SKM-1 (cell line): ENCODE results near the gene ALKBH4.
"Not testable (repeated sequence)": the region's sequence is repeated elsewhere in the genome, so short reads cannot be mapped to it uniquely, and the experiment has no call there.

Experiments
- DNase-seq: peaks from one replicate; lab custom pipeline; 2025; ENCODE audit not compliant: unreplicated experiment; lab: John Stamatoyannopoulos, UW

Gene ALKBH4

GRCh38 chr7:102455596-102455995, 9.1 kb downstream of the ALKBH4 start:
- no peak for DNase-seq

GRCh38 chr7:102454932-102455331, 9.7 kb downstream of the ALKBH4 start:
- DNase-seq = not testable (repeated sequence)

- DNase-seq = no peak
These were observed 10.2 kb downstream of the ALKBH4 start for GRCh38 chr7:102454468-102454867.

GRCh38 chr7:102453319-102453718, 11.3 kb downstream of the ALKBH4 start:
- no peak for DNase-seq

GRCh38 chr7:102452451-102452850, 12.2 kb downstream of the ALKBH4 start:
- no peak for DNase-seq

- DNase-seq = no peak
These were observed 13.2 kb downstream of the ALKBH4 start for GRCh38 chr7:102451371-102452054.

GRCh38 chr7:102450242-102450641, 14.4 kb downstream of the ALKBH4 start:
- no peak for DNase-seq

- no peak for DNase-seq
These were observed 15.5 kb downstream of the ALKBH4 start for GRCh38 chr7:102449136-102449535.

- no peak for DNase-seq
These were observed 17.4 kb downstream of the ALKBH4 start for GRCh38 chr7:102447311-102447710.

GRCh38 chr7:102446387-102447156, 18.1 kb downstream of the ALKBH4 start:
- no peak for DNase-seq

GRCh38 chr7:102445674-102446071, 19.0 kb downstream of the ALKBH4 start:
- no peak for DNase-seq

- DNase-seq = no peak
These were observed 19.5 kb downstream of the ALKBH4 start for GRCh38 chr7:102444961-102445673.

GRCh38 chr7:102439963-102440795, 24.5 kb downstream of the ALKBH4 start:
- DNase-seq = no peak

- DNase-seq = no peak
These were observed 28.5 kb downstream of the ALKBH4 start for GRCh38 chr7:102436118-102436517.

- DNase-seq = no peak
These were observed 30.6 kb downstream of the ALKBH4 start for GRCh38 chr7:102434039-102434486.

- peak; percentile 40 for DNase-seq
These were observed 31.2 kb downstream of the ALKBH4 start, which contains the start of gene ORAI2 for GRCh38 chr7:102433219-102434038. Gene ORAI2, plus strand, starts transcription at chr7:102433575. Its CDS starts 5,382 bp downstream, at chr7:102438957.

- DNase-seq = no peak
These were observed 32.0 kb downstream of the ALKBH4 start for GRCh38 chr7:102432442-102433218.

GRCh38 chr7:102431617-102432298, 32.9 kb downstream of the ALKBH4 start:
- DNase-seq = no peak
